Thyroid gland (tissue), 4 donors: Measurements from ENCODE around the gene NYNRIN.

ENCODE experiments used
- CTCF ChIP-seq, 6 experiments: fragments of 200-600 bp in 3 of 6; fragments of 450-650 bp in 3 of 6; sonication (generic) in 3 of 6; IDR thresholded peaks; one replicate each; pipeline ENCODE4 v1.5.1; 2016 to 2019; ENCODE audit warnings: antibody characterized with exemption in 6 of 6, mild to moderate bottlenecking in 2 of 6, inconsistent platforms in 1 of 6, moderate library complexity in 1 of 6
- POLR2A ChIP-seq, 2 donors: fragments of 450-650 bp; IDR thresholded peaks; one replicate each; pipeline ENCODE4 v1.6.1; 2017; ENCODE audit warnings: antibody characterized with exemption in 2 of 2, mild to moderate bottlenecking in 2 of 2, moderate library complexity in 1 of 2

- no peak for TF ChIP-seq CTCF (IDR thresholded peaks at IDR 0.05)
- no peak for TF ChIP-seq POLR2A (IDR thresholded peaks at IDR 0.05)
Observed at GRCh38 chr14:24389226-24389848, 9.5 kb upstream of the NYNRIN start.
